Measurements from ENCODE around the gene RAB31.

DNA sequence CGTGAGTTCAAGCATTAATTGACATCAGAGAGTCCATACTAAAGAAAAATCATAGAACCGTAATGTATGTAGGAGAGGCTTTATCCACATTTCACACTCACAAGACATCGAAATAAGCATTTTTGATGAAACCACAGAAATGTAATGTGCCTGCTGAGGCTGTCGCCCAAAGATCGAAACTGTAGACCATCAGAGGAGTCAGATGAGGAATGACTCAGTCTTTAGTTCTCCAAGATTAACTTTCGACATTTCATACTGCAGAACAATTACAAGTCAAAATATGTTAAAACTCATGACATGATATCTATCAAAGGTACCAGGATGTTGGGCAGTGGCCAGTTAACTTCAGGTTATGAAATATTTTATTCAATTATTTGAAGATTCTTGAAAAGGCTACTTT is 79.6 kb downstream of the RAB31 start:
- TF ChIP-seq, protein P1, sequence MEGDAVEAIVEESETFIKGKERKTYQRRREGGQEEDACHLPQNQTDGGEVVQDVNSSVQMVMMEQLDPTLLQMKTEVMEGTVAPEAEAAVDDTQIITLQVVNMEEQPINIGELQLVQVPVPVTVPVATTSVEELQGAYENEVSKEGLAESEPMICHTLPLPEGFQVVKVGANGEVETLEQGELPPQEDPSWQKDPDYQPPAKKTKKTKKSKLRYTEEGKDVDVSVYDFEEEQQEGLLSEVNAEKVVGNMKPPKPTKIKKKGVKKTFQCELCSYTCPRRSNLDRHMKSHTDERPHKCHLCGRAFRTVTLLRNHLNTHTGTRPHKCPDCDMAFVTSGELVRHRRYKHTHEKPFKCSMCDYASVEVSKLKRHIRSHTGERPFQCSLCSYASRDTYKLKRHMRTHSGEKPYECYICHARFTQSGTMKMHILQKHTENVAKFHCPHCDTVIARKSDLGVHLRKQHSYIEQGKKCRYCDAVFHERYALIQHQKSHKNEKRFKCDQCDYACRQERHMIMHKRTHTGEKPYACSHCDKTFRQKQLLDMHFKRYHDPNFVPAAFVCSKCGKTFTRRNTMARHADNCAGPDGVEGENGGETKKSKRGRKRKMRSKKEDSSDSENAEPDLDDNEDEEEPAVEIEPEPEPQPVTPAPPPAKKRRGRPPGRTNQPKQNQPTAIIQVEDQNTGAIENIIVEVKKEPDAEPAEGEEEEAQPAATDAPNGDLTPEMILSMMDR (IDR thresholded peaks at IDR 0.05; ENCODE audit: low read depth, low read length) = no peak
- TF ChIP-seq POLR2A (IDR thresholded peaks at IDR 0.05; ENCODE audit: extremely low read depth, insufficient read length) = no peak
